ENCODE results near the gene FLG2. TPM values are rescaled to one million over a fixed set of nuclear protein-coding genes. Genes with fewer than 3 reads are reported as not detected.

FLG2 gene
- polyA plus RNA-seq, 1 donor from 2014 or later: not detected

DNA sequence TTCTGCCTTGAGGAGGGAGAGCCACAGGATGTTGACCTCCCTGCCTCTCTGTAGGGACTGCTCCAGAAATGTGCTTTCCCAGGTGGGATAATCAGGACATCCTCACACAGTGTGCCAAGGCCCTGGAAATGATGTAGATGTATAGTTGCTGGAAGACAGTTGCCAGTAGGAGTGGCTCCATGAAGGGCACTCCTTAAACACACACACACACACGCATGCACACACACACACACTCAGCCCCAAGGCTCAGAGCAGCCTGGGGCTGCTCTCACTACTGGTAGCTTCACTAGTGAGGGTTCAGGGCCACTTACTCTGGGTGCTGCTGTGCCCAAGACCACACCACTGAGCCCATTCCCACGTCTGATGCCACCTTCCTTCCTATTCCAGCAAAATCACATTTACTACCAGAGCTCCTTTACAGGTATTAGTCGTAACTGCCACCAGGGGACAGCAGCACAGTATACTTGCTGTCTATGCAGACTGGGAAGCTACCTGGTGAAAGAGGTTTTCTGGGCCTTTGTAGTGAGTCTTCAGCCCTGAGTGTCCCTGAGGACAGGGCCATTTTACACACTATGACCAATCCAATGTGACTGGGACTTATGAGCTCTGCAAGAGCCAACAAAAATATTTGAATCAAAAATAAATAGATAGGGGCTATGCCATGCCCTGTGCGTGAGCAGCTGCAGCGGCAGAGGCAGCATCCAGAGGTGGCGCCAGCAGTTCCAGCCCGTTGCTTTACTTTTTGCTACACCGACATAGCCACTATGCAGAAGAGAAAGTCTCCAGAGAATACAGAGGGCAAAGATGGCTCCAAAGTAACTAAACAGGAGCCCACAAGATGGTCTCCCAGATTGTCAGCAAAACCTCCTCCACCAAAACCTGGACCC lies 39.2 kb upstream of the FLG2 start:
- Histone ChIP-seq H3K79me2 (replicated peaks; ENCODE audit: insufficient read depth, low read length) (no peaks in the 10 kb centered on the region), H3K27me3 (ENCODE audit: insufficient read depth, low read depth, low read length) (no peaks in the 10 kb centered on the region), H3K27ac (ENCODE audit: low read length) (no peak overlapping the region), H3F3A (ENCODE audit: insufficient read depth, low read length, poor library complexity, severe bottlenecking) (no peaks in the 10 kb centered on the region), H3K4me3 (ENCODE audit: low read length) (no peak overlapping the region), H3K9me3 (ENCODE audit: low read length) (no peaks in the 10 kb centered on the region), H3K36me3 (ENCODE audit: insufficient read depth, low read length) (no peaks in the 10 kb centered on the region), H4K20me1 (ENCODE audit: insufficient read depth) (no peaks in the 10 kb centered on the region), H3K9ac (ENCODE audit: low read length) (no peak overlapping the region), H3K4me2 (ENCODE audit: low read length) (no peak overlapping the region), H2AFZ (ENCODE audit: low read depth, low read length) (no peak overlapping the region), H3K9me2 (ENCODE audit: insufficient read depth, low read length) (no peaks in the 10 kb centered on the region)
- TF ChIP-seq MXI1 (conservative IDR thresholded peaks at IDR 0.05; ENCODE audit: poor library complexity, severe bottlenecking) (no peak), TAF1 (IDR thresholded peaks at IDR 0.05; ENCODE audit: low read depth) (no peak), POLR2AphosphoS5 (IDR thresholded peaks at IDR 0.05) (no peak), EZH2 (IDR thresholded peaks at IDR 0.05; ENCODE audit: borderline replicate concordance, insufficient read depth, low read length, poor library complexity, severe bottlenecking) (no peak), RAD21 (conservative IDR thresholded peaks at IDR 0.05) (no peak), SMC3 (conservative IDR thresholded peaks at IDR 0.05; ENCODE audit: poor library complexity) (no peak), EP300 (conservative IDR thresholded peaks at IDR 0.05; ENCODE audit: poor library complexity, severe bottlenecking) (no peak)
- TF ChIP-seq, protein P1, sequence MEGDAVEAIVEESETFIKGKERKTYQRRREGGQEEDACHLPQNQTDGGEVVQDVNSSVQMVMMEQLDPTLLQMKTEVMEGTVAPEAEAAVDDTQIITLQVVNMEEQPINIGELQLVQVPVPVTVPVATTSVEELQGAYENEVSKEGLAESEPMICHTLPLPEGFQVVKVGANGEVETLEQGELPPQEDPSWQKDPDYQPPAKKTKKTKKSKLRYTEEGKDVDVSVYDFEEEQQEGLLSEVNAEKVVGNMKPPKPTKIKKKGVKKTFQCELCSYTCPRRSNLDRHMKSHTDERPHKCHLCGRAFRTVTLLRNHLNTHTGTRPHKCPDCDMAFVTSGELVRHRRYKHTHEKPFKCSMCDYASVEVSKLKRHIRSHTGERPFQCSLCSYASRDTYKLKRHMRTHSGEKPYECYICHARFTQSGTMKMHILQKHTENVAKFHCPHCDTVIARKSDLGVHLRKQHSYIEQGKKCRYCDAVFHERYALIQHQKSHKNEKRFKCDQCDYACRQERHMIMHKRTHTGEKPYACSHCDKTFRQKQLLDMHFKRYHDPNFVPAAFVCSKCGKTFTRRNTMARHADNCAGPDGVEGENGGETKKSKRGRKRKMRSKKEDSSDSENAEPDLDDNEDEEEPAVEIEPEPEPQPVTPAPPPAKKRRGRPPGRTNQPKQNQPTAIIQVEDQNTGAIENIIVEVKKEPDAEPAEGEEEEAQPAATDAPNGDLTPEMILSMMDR (IDR thresholded peaks at IDR 0.05; ENCODE audit: poor library complexity, severe bottlenecking): no peak
- TF ChIP-seq, protein P2, sequence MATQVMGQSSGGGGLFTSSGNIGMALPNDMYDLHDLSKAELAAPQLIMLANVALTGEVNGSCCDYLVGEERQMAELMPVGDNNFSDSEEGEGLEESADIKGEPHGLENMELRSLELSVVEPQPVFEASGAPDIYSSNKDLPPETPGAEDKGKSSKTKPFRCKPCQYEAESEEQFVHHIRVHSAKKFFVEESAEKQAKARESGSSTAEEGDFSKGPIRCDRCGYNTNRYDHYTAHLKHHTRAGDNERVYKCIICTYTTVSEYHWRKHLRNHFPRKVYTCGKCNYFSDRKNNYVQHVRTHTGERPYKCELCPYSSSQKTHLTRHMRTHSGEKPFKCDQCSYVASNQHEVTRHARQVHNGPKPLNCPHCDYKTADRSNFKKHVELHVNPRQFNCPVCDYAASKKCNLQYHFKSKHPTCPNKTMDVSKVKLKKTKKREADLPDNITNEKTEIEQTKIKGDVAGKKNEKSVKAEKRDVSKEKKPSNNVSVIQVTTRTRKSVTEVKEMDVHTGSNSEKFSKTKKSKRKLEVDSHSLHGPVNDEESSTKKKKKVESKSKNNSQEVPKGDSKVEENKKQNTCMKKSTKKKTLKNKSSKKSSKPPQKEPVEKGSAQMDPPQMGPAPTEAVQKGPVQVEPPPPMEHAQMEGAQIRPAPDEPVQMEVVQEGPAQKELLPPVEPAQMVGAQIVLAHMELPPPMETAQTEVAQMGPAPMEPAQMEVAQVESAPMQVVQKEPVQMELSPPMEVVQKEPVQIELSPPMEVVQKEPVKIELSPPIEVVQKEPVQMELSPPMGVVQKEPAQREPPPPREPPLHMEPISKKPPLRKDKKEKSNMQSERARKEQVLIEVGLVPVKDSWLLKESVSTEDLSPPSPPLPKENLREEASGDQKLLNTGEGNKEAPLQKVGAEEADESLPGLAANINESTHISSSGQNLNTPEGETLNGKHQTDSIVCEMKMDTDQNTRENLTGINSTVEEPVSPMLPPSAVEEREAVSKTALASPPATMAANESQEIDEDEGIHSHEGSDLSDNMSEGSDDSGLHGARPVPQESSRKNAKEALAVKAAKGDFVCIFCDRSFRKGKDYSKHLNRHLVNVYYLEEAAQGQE (IDR thresholded peaks at IDR 0.05; ENCODE audit: borderline replicate concordance): no peak

DNA sequence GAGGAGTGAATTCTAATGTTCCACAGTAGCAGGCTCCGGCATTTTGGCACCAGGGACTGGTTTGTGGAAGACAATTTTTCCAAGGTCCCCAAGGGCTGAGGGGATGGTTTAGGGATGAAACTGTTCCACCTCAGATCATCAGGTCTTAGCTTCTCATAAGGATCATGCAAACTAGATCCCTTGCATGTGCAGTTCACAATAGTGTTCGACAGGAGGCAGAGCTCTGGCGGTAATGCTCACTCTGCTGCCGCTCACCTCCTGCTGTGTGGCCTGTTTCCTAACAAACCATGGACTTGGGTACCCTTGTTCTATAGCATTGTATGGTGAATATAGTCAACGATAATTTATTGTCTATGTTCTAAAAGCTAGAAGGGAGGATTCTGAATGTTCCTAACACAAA lies 37.7 kb upstream of the FLG2 start:
- Histone ChIP-seq H3K9ac (ENCODE audit: low read length) (no peak overlapping the region), H3K27me3 (ENCODE audit: insufficient read depth, low read depth, low read length) (no peaks in the 10 kb centered on the region), H3K79me2 (replicated peaks; ENCODE audit: insufficient read depth, low read length) (no peaks in the 10 kb centered on the region), H3K36me3 (ENCODE audit: insufficient read depth, low read length) (no peaks in the 10 kb centered on the region), H3K4me2 (ENCODE audit: low read length) (no peak overlapping the region), H3K27ac (ENCODE audit: low read length) (no peak overlapping the region), H3K4me3 (ENCODE audit: low read length) (no peak overlapping the region), H3F3A (ENCODE audit: insufficient read depth, low read length, poor library complexity, severe bottlenecking) (no peaks in the 10 kb centered on the region), H4K20me1 (ENCODE audit: insufficient read depth) (no peaks in the 10 kb centered on the region), H2AFZ (ENCODE audit: low read depth, low read length) (no peak overlapping the region), H3K9me2 (ENCODE audit: insufficient read depth, low read length) (no peaks in the 10 kb centered on the region), H3K9me3 (ENCODE audit: low read length) (no peaks in the 10 kb centered on the region)
- TF ChIP-seq RAD21 (conservative IDR thresholded peaks at IDR 0.05): no peak
- TF ChIP-seq, protein P2 (IDR thresholded peaks at IDR 0.05; ENCODE audit: borderline replicate concordance): no peak
- no peak for TF ChIP-seq EP300 (conservative IDR thresholded peaks at IDR 0.05; ENCODE audit: poor library complexity, severe bottlenecking)
- TF ChIP-seq, protein P1 (IDR thresholded peaks at IDR 0.05; ENCODE audit: poor library complexity, severe bottlenecking): no peak
- TF ChIP-seq EZH2 (IDR thresholded peaks at IDR 0.05; ENCODE audit: borderline replicate concordance, insufficient read depth, low read length, poor library complexity, severe bottlenecking): no peak

Data from neural cell (in vitro differentiated cells).